Breast epithelium (tissue), 4 donors: ENCODE measurements around the gene SLC35F3. TPM values are rescaled to one million over a fixed set of nuclear protein-coding genes. Genes with fewer than 3 reads are reported as not detected.

Experiments used
- DNase-seq, 2 donors: peaks; one replicate each; pipeline ENCODE4 v3.0.0-alpha.2; 2019; ENCODE audit warnings: low spot score in 2 of 2
- H3K27ac ChIP-seq, 2 donors: fragments of 200-600 bp; sonication (generic) in 1 of 2; one replicate each; pipeline ENCODE4 v1.5.1; 2016 to 2019; ENCODE audit warnings: mild to moderate bottlenecking in 1 of 2
- H3K27me3 ChIP-seq, 2 donors: fragments of 200-600 bp; sonication (generic) in 1 of 2; one replicate each; pipeline versions ENCODE4 v1.5.1 to v1.6.0; 2017 to 2019; ENCODE audit warnings: control low read depth in 1 of 2, mild to moderate bottlenecking in 1 of 2
- H3K36me3 ChIP-seq: fragments of 200-600 bp; one replicate; pipeline ENCODE4 v1.5.1; 2019
- H3K4me1 ChIP-seq, 2 donors: fragments of 200-600 bp; sonication (generic); one replicate each; pipeline ENCODE4 v1.5.1; 2016 to 2019; ENCODE audit warnings: control low read depth in 1 of 2
- H3K4me3 ChIP-seq, 3 donors: fragments of 200-600 bp; sonication (generic); 1 replicate in 2 of 3; 2 replicates in 1 of 3; pipeline ENCODE4 v1.5.1; 2016 to 2019; ENCODE audit warnings: mild to moderate bottlenecking in 3 of 3, moderate library complexity in 2 of 3
- H3K9me3 ChIP-seq, 2 donors: fragments of 200-600 bp; sonication (generic) in 1 of 2; one replicate each; pipeline ENCODE4 v1.5.1; 2016 to 2019; ENCODE audit warnings: control low read depth in 1 of 2
- CTCF ChIP-seq, 3 donors: fragments of 450-650 bp; IDR thresholded peaks; one replicate each; pipeline ENCODE4 v1.5.1; 2016 to 2017; ENCODE audit warnings: antibody characterized with exemption in 3 of 3, mild to moderate bottlenecking in 3 of 3, moderate library complexity in 3 of 3
- POLR2A ChIP-seq: fragments of 450-650 bp; IDR thresholded peaks from one replicate; pipeline ENCODE4 v1.6.1; 2016; ENCODE audit warnings: antibody characterized with exemption, mild to moderate bottlenecking, moderate library complexity
- POLR2AphosphoS5 ChIP-seq, 3 donors: sonication (generic); formaldehyde crosslinking; IDR thresholded peaks; one replicate each; pipeline ENCODE4 v1.6.1; 2017; ENCODE audit warnings: antibody characterized with exemption in 3 of 3
- intact Hi-C: fragments of 100-400 bp; cut with DNase I; formaldehyde crosslinking; loops from one replicate; pipeline ENCODE4 v1.15.1; 2023; ENCODE audit warnings: low total_unique reads
- total RNA-seq, 3 donors: library from RNA; depleted of rRNA; stranded (reverse); fragments of >200 nt; gene quantifications; one replicate each; pipeline ENCODE4 v1.1.0, GENCODE V29; 2016

Gene SLC35F3
- total RNA-seq, 3 donors from 2014 or later = 8.8 to 13.0 TPM; not detected in 1

GRCh38 chr1:234262007-234262753, 357.7 kb downstream of the SLC35F3 start:
- H3K27me3 ChIP-seq = no peaks in the 10 kb centered on the region
- intact Hi-C loops = no loop called here
- no peak overlapping the region for H3K4me3 ChIP-seq
- no peaks in the 10 kb centered on the region for H3K4me1 ChIP-seq
- peak overlapping the region; percentile 57 for H3K27ac ChIP-seq
- peak in 1 of 2 donors; percentile 40 for DNase-seq
- TF ChIP-seq POLR2A (no peak), POLR2AphosphoS5 (IDR thresholded peaks at IDR 0.05) (no peak), CTCF (IDR thresholded peaks at IDR 0.05) (no peak)
- H3K9me3 ChIP-seq = no peaks in the 10 kb centered on the region
- no peaks in the 10 kb centered on the region for H3K36me3 ChIP-seq

DNA sequence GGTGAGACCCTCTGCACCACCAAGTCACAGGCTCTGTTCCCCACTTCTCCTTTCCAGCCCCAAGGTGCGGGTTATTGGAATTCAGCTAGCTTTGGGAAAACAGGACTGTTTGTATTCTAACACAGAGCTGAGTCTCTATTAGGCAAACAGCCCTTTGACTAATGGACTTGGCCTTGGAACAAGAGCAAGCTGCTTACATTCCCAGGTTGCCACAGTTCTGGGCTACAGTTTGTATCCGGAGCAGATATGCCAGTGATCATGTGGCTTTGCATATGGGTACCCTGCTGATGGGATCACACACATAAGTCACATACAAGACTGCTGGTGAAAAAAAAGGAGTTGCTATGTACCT, 358.3 kb downstream of the SLC35F3 start:
- no peaks in the 10 kb centered on the region for H3K27me3 ChIP-seq
- H3K4me3 ChIP-seq = no peak overlapping the region
- TF ChIP-seq POLR2AphosphoS5 (IDR thresholded peaks at IDR 0.05) (no peak), POLR2A (no peak), CTCF (IDR thresholded peaks at IDR 0.05) (no peak)
- peak overlapping the region; percentile 45 to 57 for H3K27ac ChIP-seq
- no peaks in the 10 kb centered on the region for H3K4me1 ChIP-seq
- intact Hi-C loops = no loop called here
- no peaks in the 10 kb centered on the region for H3K9me3 ChIP-seq
- no peak for DNase-seq
- no peaks in the 10 kb centered on the region for H3K36me3 ChIP-seq

GRCh38 chr1:234264832-234265231, 360.4 kb downstream of the SLC35F3 start:
- TF ChIP-seq CTCF (IDR thresholded peaks at IDR 0.05) = no peak
- no peak for TF ChIP-seq POLR2A
- TF ChIP-seq POLR2AphosphoS5 (IDR thresholded peaks at IDR 0.05) = no peak

DNA sequence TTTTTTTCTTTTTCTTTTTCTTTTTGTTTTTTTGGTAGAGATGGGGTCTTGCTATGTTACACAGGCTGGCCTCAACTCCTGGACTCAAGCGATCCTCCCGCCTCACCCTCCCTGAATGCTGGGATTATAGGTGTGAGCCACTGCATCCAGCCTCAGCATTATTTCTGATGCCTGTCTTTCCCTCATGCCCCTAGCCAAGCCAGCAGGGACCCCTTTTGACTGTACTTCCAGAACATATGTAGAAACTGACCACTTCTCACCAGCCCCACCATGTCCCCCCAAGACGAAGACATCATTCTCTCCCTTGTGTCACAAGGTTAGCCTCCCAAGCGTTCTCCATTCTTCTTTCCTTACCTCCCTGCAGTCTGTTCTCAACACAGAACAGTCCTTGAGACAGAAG, 360.8 kb downstream of the SLC35F3 start:
- Histone ChIP-seq H3K36me3 (no peaks in the 10 kb centered on the region), H3K27ac (no peak overlapping the region), H3K4me1 (no peaks in the 10 kb centered on the region), H3K27me3 (no peaks in the 10 kb centered on the region), H3K4me3 (no peak overlapping the region), H3K9me3 (no peaks in the 10 kb centered on the region)
- intact Hi-C loops = no loop called here
- TF ChIP-seq POLR2AphosphoS5 (IDR thresholded peaks at IDR 0.05) (no peak), POLR2A (no peak), CTCF (IDR thresholded peaks at IDR 0.05) (no peak)
- no peak for DNase-seq

More at GRCh38 chr1:234264832-234265231, 360.4 kb downstream of the SLC35F3 start:
- Histone ChIP-seq H3K9me3 (no peaks in the 10 kb centered on the region), H3K4me3 (no peak overlapping the region), H3K4me1 (no peaks in the 10 kb centered on the region), H3K36me3 (no peaks in the 10 kb centered on the region), H3K27me3 (no peaks in the 10 kb centered on the region), H3K27ac (no peak overlapping the region)
- intact Hi-C loops = no loop called here
- DNase-seq = no peak

DNA sequence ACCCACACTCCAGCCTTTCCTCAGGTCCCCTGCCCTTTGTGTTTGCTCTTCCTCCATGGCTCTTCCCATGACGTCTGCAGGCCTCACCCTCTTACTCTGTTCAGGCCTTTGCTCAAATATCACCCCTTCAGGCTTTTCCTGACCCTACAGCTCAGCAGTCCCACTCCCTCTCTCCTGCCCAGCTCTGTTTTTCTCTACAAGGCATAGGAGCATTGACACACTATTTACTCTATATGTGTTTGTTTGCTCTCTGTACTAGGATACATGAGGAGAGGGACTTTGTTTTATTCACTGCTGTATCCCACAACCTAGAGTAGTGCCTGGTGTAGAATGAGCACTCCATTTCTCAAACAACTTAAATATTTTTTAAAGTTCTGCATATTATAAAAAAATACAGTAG, 361.4 kb downstream of the SLC35F3 start:
- H3K9me3 ChIP-seq = no peaks in the 10 kb centered on the region
- H3K4me3 ChIP-seq = no peak overlapping the region
- no peaks in the 10 kb centered on the region for H3K4me1 ChIP-seq
- H3K36me3 ChIP-seq = no peaks in the 10 kb centered on the region
- DNase-seq = no peak
- TF ChIP-seq POLR2A = no peak
- no peak for TF ChIP-seq CTCF (IDR thresholded peaks at IDR 0.05)
- no peak for TF ChIP-seq POLR2AphosphoS5 (IDR thresholded peaks at IDR 0.05)
- intact Hi-C loops = no loop called here
- no peaks in the 10 kb centered on the region for H3K27me3 ChIP-seq
- no peak overlapping the region for H3K27ac ChIP-seq
